Diencephalon (tissue), 1 donor: ENCODE results near the gene PRRG2. TPM values are rescaled to one million over a fixed set of nuclear protein-coding genes. Genes with fewer than 3 reads are reported as not detected.

ENCODE experiments used
- small RNA-seq: library from RNA; depleted of rRNA; stranded (forward); fragments of <200 nt; gene quantifications from one replicate; pipeline ENCODE3, GENCODE V24; 2014
- total RNA-seq: library from RNA; depleted of rRNA; stranded (reverse); fragments of >200 nt; gene quantifications from one replicate; pipeline ENCODE4 v1.2.3, GENCODE V29; 2014

PRRG2 gene
- 1.2 TPM for total RNA-seq

GRCh38 chr19:49581007-49581508 is at the start of gene PRRG2:
Gene PRRG2 (plus strand): TSS chr19:49581316. CDS start chr19:49583220, 1,904 bp downstream.

DNA sequence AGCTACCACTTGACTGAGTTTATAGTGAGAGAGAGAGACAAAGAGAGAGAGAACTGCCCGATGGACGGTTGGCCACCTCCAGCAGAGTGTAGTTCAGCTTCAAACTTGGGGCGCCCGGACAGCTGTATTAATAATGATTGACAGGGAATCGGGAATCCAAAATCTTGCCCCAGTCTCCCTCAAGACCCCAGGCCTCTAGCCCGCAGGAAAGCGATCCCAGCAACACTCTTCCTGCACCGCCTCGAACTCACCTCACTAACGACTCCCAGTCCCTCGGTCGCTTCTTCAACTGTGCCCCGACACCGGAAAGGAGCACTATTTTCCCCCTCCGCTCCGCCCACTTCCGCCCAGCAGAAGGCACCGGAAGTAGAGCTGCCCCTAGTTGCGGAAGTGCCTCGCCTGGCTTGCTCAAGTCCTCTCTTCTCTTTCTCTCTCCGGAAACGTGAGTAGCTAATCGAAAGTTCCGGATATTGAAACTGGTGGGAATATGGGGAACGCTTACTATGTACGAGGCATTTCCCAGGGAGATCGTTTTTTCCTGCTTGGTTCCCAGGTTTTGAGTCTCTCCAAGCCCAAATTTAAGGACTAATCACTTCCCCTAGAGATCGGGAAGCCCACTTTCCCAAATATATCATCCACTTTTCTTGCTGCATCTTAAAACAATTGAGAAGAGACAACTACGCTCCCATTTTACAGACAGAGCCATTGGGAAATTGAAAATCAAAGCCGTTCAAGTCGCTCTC is 681 bp upstream of the PRRG2 start, which contains the start of gene NOSIP:
TSS of gene NOSIP (minus strand) at position 293 of the 743 bp plus-strand sequence. CDS start 19,865 bp downstream, outside the sequence.

DNA sequence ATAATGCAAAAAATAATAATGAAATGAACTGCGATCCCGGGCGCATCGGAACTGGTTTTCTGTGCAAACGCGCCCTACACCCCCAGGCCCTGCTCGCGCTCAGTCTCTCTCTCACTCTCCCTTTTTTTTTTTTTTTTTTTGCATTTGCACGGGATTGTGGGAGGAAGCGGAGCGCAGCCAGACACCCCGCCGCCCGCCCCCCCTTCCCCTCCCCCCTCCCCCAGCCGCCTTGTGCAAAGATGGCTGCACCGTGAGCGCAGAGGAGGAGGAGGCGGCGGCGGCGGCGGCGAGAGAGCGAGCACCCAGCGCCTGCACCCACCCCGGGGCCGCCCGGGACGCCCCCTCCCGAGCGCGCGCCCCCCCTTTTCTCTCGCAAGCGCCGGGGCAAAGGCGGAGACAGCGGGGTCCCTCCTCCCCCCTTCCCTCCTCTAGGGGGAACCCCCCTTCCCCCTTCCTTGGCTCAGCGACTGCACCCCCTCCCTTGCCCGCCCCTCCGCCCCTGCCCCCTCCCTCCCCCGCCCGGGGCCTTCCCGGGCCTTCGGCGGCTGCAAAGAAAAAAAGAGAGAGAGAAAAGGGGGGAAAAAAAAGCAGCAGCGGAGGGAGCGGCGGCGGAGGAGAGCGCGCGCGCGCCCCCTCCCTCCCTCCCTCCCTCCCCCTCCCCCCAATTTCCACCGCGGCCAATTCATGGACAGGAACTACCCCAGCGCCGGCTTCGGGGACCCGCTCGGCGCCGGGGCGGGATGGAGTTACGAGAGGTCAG is 10.0 kb downstream of the PRRG2 start, which contains the start of gene PRR12:
TSS of gene PRR12 (plus strand) at position 212 of the 760 bp plus-strand sequence. CDS start at position 685, 473 bp downstream.

DNA sequence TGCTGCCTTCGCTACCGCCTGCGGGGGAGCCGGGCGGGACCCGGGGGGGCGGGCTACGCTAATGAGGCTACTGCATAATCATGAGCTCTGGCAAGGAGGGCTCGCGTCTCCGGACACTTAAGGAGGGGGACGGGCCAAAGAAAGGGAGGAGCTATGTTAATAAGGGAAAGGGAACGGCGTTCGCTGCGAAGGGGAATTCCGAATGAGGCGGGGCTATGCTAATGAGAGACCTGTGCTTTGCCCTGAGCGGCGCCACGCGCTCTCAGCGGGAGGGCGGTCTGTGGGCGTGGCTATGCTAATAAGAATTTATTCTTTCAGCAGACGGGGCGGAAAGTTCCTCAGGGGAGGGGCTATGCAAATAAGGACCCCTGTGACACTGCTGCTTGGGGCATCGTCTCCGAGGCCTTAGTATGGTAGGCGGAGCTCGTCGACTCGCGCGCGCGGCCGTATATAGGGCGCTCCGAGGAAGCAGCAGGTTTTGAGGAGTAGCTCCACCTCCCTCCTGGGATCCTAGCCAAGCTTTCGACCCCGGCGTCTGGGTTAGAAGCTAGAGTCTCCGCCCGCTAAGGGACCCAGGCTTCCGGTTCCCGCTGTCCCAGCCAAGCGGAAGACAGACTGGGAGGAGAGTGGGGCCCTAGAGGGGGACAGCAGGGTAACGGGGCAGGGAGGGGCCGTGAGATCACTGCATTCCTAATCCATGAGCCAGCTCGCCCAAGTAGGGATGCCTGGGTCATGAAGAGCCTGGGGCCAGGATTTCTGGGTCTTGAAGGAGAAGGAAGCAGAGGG is 59.2 kb downstream of the PRRG2 start, which contains the start of gene RRAS:
TSS of gene RRAS (minus strand) at position 31 of the 786 bp plus-strand sequence. CDS start 45 bp downstream, outside the sequence.

Small RNA genes lying within 50 kb of the gene (small RNA-seq; reads per million reads assigned to genes)
- not detected for gene RF00019

Other genes starting within 250 kb of the PRRG2 start
- gene CD37, start 245.9 kb upstream of the PRRG2 start, total RNA-seq = 2.1 TPM
- 10.8 TPM for gene TEAD2, start 218.9 kb upstream of the PRRG2 start, total RNA-seq
- gene DKKL1, start 217.4 kb upstream of the PRRG2 start, total RNA-seq = 1.6 TPM
- gene KASH5, start 193.1 kb upstream of the PRRG2 start, total RNA-seq = not detected
- gene PTH2, start 157.9 kb upstream of the PRRG2 start, total RNA-seq = not detected
- not detected for gene GFY, start 155.9 kb upstream of the PRRG2 start, total RNA-seq
- gene SLC17A7, start 139.8 kb upstream of the PRRG2 start, total RNA-seq = 1.2 TPM
- 60.2 TPM for gene PIH1D1, start 129.5 kb upstream of the PRRG2 start, total RNA-seq
- gene ALDH16A1, start 128.1 kb upstream of the PRRG2 start, total RNA-seq = 11.3 TPM
- 0.69 TPM for gene FLT3LG, start 107.1 kb upstream of the PRRG2 start, total RNA-seq
- 2,032 TPM for gene RPL13A, start 93.7 kb upstream of the PRRG2 start, total RNA-seq
- gene RPS11, start 84.9 kb upstream of the PRRG2 start, total RNA-seq = 2,275 TPM
- 19.1 TPM for gene FCGRT, start 68.7 kb upstream of the PRRG2 start, total RNA-seq
- gene RCN3, start 53.3 kb upstream of the PRRG2 start, total RNA-seq = 3.9 TPM
- gene NOSIP, start 760 bp upstream of the PRRG2 start, total RNA-seq = 34.4 TPM
- 5.8 TPM for gene PRR12, start 9.9 kb downstream of the PRRG2 start, total RNA-seq
- 1.4 TPM for gene RRAS, start 58.8 kb downstream of the PRRG2 start, total RNA-seq
- gene SCAF1, start 60.9 kb downstream of the PRRG2 start, total RNA-seq = 14.1 TPM
- gene IRF3, start 84.5 kb downstream of the PRRG2 start, total RNA-seq = 19.1 TPM
- 0.69 TPM for gene BCL2L12, start 84.6 kb downstream of the PRRG2 start, total RNA-seq
- 211 TPM for gene PRMT1, start 96.0 kb downstream of the PRRG2 start, total RNA-seq
- gene ADM5, start 108.3 kb downstream of the PRRG2 start, total RNA-seq = 1.4 TPM
- 54.4 TPM for gene CPT1C, start 109.8 kb downstream of the PRRG2 start, total RNA-seq
- not detected for gene TSKS, start 182.0 kb downstream of the PRRG2 start, total RNA-seq
- gene AP2A1, start 185.7 kb downstream of the PRRG2 start, total RNA-seq = 83.5 TPM
- 15.2 TPM for gene FUZ, start 232.0 kb downstream of the PRRG2 start, total RNA-seq
- 19.1 TPM for gene MED25, start 237.0 kb downstream of the PRRG2 start, total RNA-seq